ENCODE results near the gene PADI3. TPM values are rescaled to one million over a fixed set of nuclear protein-coding genes. Genes with fewer than 3 reads are reported as not detected.

The PADI3 gene
- total RNA-seq, 3 donors from 2014 or later (not counting 1 experiment from before 2014, with no cell fraction given), result not detected

GRCh38 chr1:17255336-17255735 is 6.4 kb downstream of the PADI3 start:
- Mint-ChIP-seq H3K36me3 (no peaks in the 10 kb centered on the region), H3K27ac (no peak overlapping the region), H3K4me1 (no peaks in the 10 kb centered on the region), H3K4me3 (no peak overlapping the region), H3K27me3 (ENCODE audit: low read depth in 2 of 2) (peaks cover 6 to 12% of the 10 kb centered on the region in 2 donors), H3K9me3 (no peaks in the 10 kb centered on the region)
- WGBS (ENCODE audit: insufficient coverage), result 77% methylated on average over 5 of the region's 5 CpGs
- no peaks in the 10 kb centered on the region for H3K9me3 ChIP-seq (ENCODE audit: control insufficient read depth, insufficient read depth, low read length)
- ATAC-seq, result no peak
- intact Hi-C loops (cut with micrococcal nuclease), result no loop called here
- H3K4me3 ChIP-seq (ENCODE audit: low read length), result no peak overlapping the region
- no peaks in the 10 kb centered on the region for H3K4me1 ChIP-seq (ENCODE audit: control insufficient read depth, insufficient read depth, low read length)
- H3K27ac ChIP-seq (ENCODE audit: low read length), result no peak overlapping the region
- H3K36me3 ChIP-seq (ENCODE audit: control insufficient read depth, insufficient read depth, low read length), result no peaks in the 10 kb centered on the region
- no peaks in the 10 kb centered on the region for H3K27me3 ChIP-seq (ENCODE audit: control insufficient read depth, insufficient read depth, low read length)
- TF ChIP-seq CTCF (IDR thresholded peaks at IDR 0.05), result no peak
- DNase-seq, result no peak

- Mint-ChIP-seq H3K4me1 (no peaks in the 10 kb centered on the region), H3K36me3 (no peaks in the 10 kb centered on the region), H3K27ac (no peak overlapping the region), H3K4me3 (no peak overlapping the region), H3K27me3 (ENCODE audit: low read depth in 2 of 2) (peaks cover 0 to 9% of the 10 kb centered on the region in 2 donors), H3K9me3 (no peaks in the 10 kb centered on the region)
- no peak for DNase-seq
- H3K27ac ChIP-seq (ENCODE audit: low read length), result no peak overlapping the region
- H3K36me3 ChIP-seq (ENCODE audit: control insufficient read depth, insufficient read depth, low read length), result no peaks in the 10 kb centered on the region
- no peaks in the 10 kb centered on the region for H3K27me3 ChIP-seq (ENCODE audit: control insufficient read depth, insufficient read depth, low read length)
- H3K4me1 ChIP-seq (ENCODE audit: control insufficient read depth, insufficient read depth, low read length), result no peaks in the 10 kb centered on the region
- intact Hi-C loops (cut with micrococcal nuclease), result no loop called here
- WGBS (ENCODE audit: insufficient coverage), result 84% methylated on average over 9 of the region's 9 CpGs
- ATAC-seq, result no peak
- no peak overlapping the region for H3K4me3 ChIP-seq (ENCODE audit: low read length)
- TF ChIP-seq CTCF (IDR thresholded peaks at IDR 0.05), result no peak
- H3K9me3 ChIP-seq (ENCODE audit: control insufficient read depth, insufficient read depth, low read length), result no peaks in the 10 kb centered on the region
Observed at GRCh38 chr1:17258116-17258757, 9.3 kb downstream of the PADI3 start.

- Mint-ChIP-seq H3K36me3 (no peaks in the 10 kb centered on the region), H3K27me3 (ENCODE audit: low read depth in 2 of 2) (peaks cover 0 to 9% of the 10 kb centered on the region in 2 donors), H3K4me1 (no peaks in the 10 kb centered on the region), H3K4me3 (no peak overlapping the region), H3K9me3 (no peaks in the 10 kb centered on the region), H3K27ac (no peak overlapping the region)
- no peak for ATAC-seq
- no peak for TF ChIP-seq CTCF (IDR thresholded peaks at IDR 0.05)
- no peaks in the 10 kb centered on the region for H3K36me3 ChIP-seq (ENCODE audit: control insufficient read depth, insufficient read depth, low read length)
- no peak overlapping the region for H3K4me3 ChIP-seq (ENCODE audit: low read length)
- H3K27me3 ChIP-seq (ENCODE audit: control insufficient read depth, insufficient read depth, low read length), result no peaks in the 10 kb centered on the region
- WGBS (ENCODE audit: insufficient coverage), result 91% methylated on average over 5 of the region's 6 CpGs
- no peaks in the 10 kb centered on the region for H3K9me3 ChIP-seq (ENCODE audit: control insufficient read depth, insufficient read depth, low read length)
- no peak for DNase-seq
- intact Hi-C loops (cut with micrococcal nuclease), result no loop called here
- no peaks in the 10 kb centered on the region for H3K4me1 ChIP-seq (ENCODE audit: control insufficient read depth, insufficient read depth, low read length)
- H3K27ac ChIP-seq (ENCODE audit: low read length), result no peak overlapping the region
Observed at GRCh38 chr1:17258758-17259130, 9.8 kb downstream of the PADI3 start.

Measured in natural killer cell (primary cell).